K562 (cell line): ENCODE data around the gene CLHC1. TPM values are rescaled to one million over a fixed set of nuclear protein-coding genes. Genes with fewer than 3 reads are reported as not detected.

Experiments
- ATAC-seq: fragments of 200-7000 bp; cut with Tn5 transposase; 3 replicates; pipeline ENCODE4 v1.9.1; 2020; ENCODE audit warnings: moderate library complexity
- BruUV-seq: library from RNA; stranded (reverse); fragments of 400-500 nt; replicated peaks from 2 replicates; lab custom pipeline; 2021; lab: Mats Ljungman, UMichigan
- CTCF ChIA-PET: fragments of 300-600 bp; formaldehyde crosslinking; extraction: SDS; loops from one replicate; lab custom pipeline; 2021; ENCODE audit warnings: low intra/inter-chr PET ratio; lab: Yijun Ruan, JAX
- POLR2A ChIA-PET: fragments of 300-600, 350-650 bp; sonication (Branson Sonifier 250); formaldehyde crosslinking; extraction: SDS; loops from one replicate; lab custom pipeline; 2021; ENCODE audit warnings: antibody characterized with exemption, inconsistent platforms; lab: Yijun Ruan, JAX
- DNase-seq, 4 experiments: peaks; one replicate each; pipeline versions ENCODE4 v3.0.0 to v3.0.0-alpha.2; 2011 to 2018; ENCODE audit warnings: low spot score in 3 of 4, mixed read lengths in 3 of 4; ENCODE audit errors: extremely low read depth in 1 of 4
- FAIRE-seq: peaks from 2 replicates; lab custom pipeline; 2011; peaks lifted over from hg19 to GRCh38; lab: Jason Lieb, UNC
- H2AFZ ChIP-seq: 2 replicates; pipeline ENCODE4 v1.6.0; 2011; ENCODE audit warnings: low read depth, low read length, control low read depth, inconsistent platforms
- H3K27ac ChIP-seq: fragments of 200-600 bp; 3 replicates; pipeline ENCODE4 v1.8.0; 2011; ENCODE audit warnings: low read depth, mild to moderate bottlenecking, control low read depth, inconsistent platforms, low read length, moderate library complexity, mixed read lengths; ENCODE audit errors: extremely low read depth
- H3K27me3 ChIP-seq, 2 experiments: fragments of 300-600 bp in 1 of 2; 2 replicates in 1 of 2; 3 replicates in 1 of 2; pipeline versions ENCODE4 v1.6.0 to v1.8.0; 2011; ENCODE audit warnings: inconsistent platforms in 2 of 2, low read length in 2 of 2, mild to moderate bottlenecking in 1 of 2, mixed read lengths in 1 of 2, moderate library complexity in 1 of 2; ENCODE audit not compliant: control insufficient read depth in 2 of 2, insufficient read depth in 2 of 2
- H3K36me3 ChIP-seq: fragments of 300-600 bp; 3 replicates; pipeline ENCODE4 v1.8.0; 2011; ENCODE audit warnings: mild to moderate bottlenecking, low read length, inconsistent platforms; ENCODE audit not compliant: control insufficient read depth, insufficient read depth
- H3K4me1 ChIP-seq, 2 experiments: fragments of 200-600 bp in 1 of 2; replicated peaks in 1 of 2; 2 replicates in 1 of 2; 3 replicates in 1 of 2; pipeline versions ENCODE4 v1.5.1 to v1.8.0; 2011; ENCODE audit warnings: inconsistent platforms in 2 of 2, low read length in 2 of 2, mild to moderate bottlenecking in 1 of 2, mixed read lengths in 1 of 2, moderate library complexity in 1 of 2; ENCODE audit not compliant: control insufficient read depth in 2 of 2, insufficient read depth in 2 of 2
- H3K4me2 ChIP-seq: 2 replicates; pipeline ENCODE4 v1.6.1; 2011; ENCODE audit warnings: low read length, control low read depth, inconsistent platforms, mixed read lengths; ENCODE audit not compliant: insufficient read depth
- H3K4me3 ChIP-seq: fragments of 200-600 bp; sonication (generic), shearing (Covaris generic); 2 replicates; pipeline ENCODE4 v1.5.1; 2016; ENCODE audit warnings: control low read depth, inconsistent platforms
- H3K79me2 ChIP-seq: fragments of 200-600 bp; 3 replicates; pipeline ENCODE4 v1.8.0; 2011; ENCODE audit warnings: low read length, inconsistent platforms; ENCODE audit not compliant: control insufficient read depth, insufficient read depth
- H3K9ac ChIP-seq, 2 experiments: 2 replicates each; pipeline versions ENCODE4 v1.6.0 to v1.6.1; 2011; ENCODE audit warnings: low read depth in 2 of 2, low read length in 2 of 2, control low read depth in 1 of 2, inconsistent platforms in 1 of 2, mild to moderate bottlenecking in 1 of 2, mixed read lengths in 1 of 2; ENCODE audit not compliant: insufficient read depth in 1 of 2
- H3K9me1 ChIP-seq: one replicate; pipeline ENCODE4 v1.6.0; 2011; ENCODE audit warnings: inconsistent platforms, mild to moderate bottlenecking, low read length, moderate library complexity; ENCODE audit not compliant: control insufficient read depth, insufficient read depth
- H3K9me3 ChIP-seq: replicated peaks from 2 replicates; pipeline ENCODE4 v1.5.1; 2011; ENCODE audit warnings: low read depth, low read length, inconsistent platforms; ENCODE audit not compliant: control insufficient read depth, insufficient read depth
- H4K20me1 ChIP-seq: replicated peaks from 2 replicates; pipeline ENCODE4 v1.6.1; 2011; ENCODE audit warnings: low read length, inconsistent platforms, mixed read lengths; ENCODE audit not compliant: control insufficient read depth, insufficient read depth
- CEBPZ ChIP-seq: fragments of 150-350 bp; IDR thresholded peaks from 2 replicates; pipeline ENCODE4 v1.6.1; 2014; ENCODE audit warnings: low read depth, mild to moderate bottlenecking, low read length, borderline replicate concordance
- SRSF1 ChIP-seq: fragments of 200-400 bp; formaldehyde crosslinking; IDR thresholded peaks from 2 replicates; pipeline ENCODE4 v1.6.1; 2017; ENCODE audit warnings: mild to moderate bottlenecking, low read depth, low read length, moderate library complexity
- WGBS: fragments of 100-300 bp; shearing (Covaris generic); methylation state at CpG from one replicate; pipeline ENCODE4 v1.1.6; 2016; ENCODE audit warnings: low coverage, mixed read lengths; ENCODE audit not compliant: insufficient coverage; ENCODE audit errors: missing lambda C conversion rate; 5-methylcytosine and 5-hydroxymethylcytosine counted together
- in situ Hi-C: fragments of 300-500 bp; cut with MboI; formaldehyde crosslinking; loops from 4 replicates; pipeline ENCODE4 v1.15.0; 2018; ENCODE audit warnings: inconsistent platforms, mixed read lengths
- intact Hi-C: fragments of 100-400 bp; cut with micrococcal nuclease; formaldehyde crosslinking; loops from 2 replicates; pipeline ENCODE4 v1.14.2; 2022
- polyA plus RNA-seq, 8 experiments: library from polyadenylated mRNA; depleted of rRNA in 4 of 8; stranded (reverse) in 5 of 8; unstranded in 3 of 8; fragments of >200 nt; fragmentation: Nextera tagmentation in 2 of 8; fragmentation: Illumina TruSeq in 1 of 8; extraction: Ambion mirVana in 2 of 8; extraction: Trizol in 1 of 8; gene quantifications; 2 replicates each; pipeline versions ENCODE4 v1.2.1 to v1.2.3, GENCODE V29; 2011 to 2014; ENCODE audit warnings: inconsistent platforms in 1 of 8, missing spikeins in 1 of 8
- total RNA-seq, 7 experiments: library from RNA; depleted of rRNA in 6 of 7; stranded (reverse); fragments of >200 nt in 6 of 7; fragmentation: Illumina TruSeq in 2 of 7; extraction: Trizol in 2 of 7; gene quantifications; 2 replicates each; pipeline versions ENCODE4 v1.2.1 to v1.2.3, GENCODE V29; 2011 to 2021; ENCODE audit warnings: low replicate concordance in 1 of 7

CLHC1 gene
- total and polyA plus RNA-seq, 9 of the 15 experiments (the other 6 are each of a cell fraction or from before 2014, with no cell fraction given) = 3.7 to 14.3 (median 8.6) TPM

- ChIA-PET CTCF (no interaction called here), POLR2A (interaction anchor here (0.6 to 2.0 kb wide), 5 partner anchors 23 to 1201 kb away, joined by 3 to 14 read pairs (median 6); partner anchors contain the start of gene RTN4)
- no peaks in the 10 kb centered on the region; a peak in 1 of 5 replicates for H3K4me1 ChIP-seq
- intact Hi-C loops (loop anchor here (2.0 kb wide), 1 partner anchor 411 kb away; no protein-coding TSS in a partner anchor), in situ Hi-C loops (loop anchor here (5.0 kb wide), 1 partner anchor 126 kb away; no protein-coding TSS in a partner anchor)
- H3K27me3 ChIP-seq = no peaks in the 10 kb centered on the region
- H3K36me3 ChIP-seq = no peaks in the 10 kb centered on the region
- H3K9ac ChIP-seq = no peak overlapping the region
- no peaks in the 10 kb centered on the region for H3K9me1 ChIP-seq
- no TSS peak for BruUV-seq
- H3K9me3 ChIP-seq = no peaks in the 10 kb centered on the region
- H2AFZ ChIP-seq = no peak overlapping the region
- no peak for TF ChIP-seq CEBPZ
- no peak for TF ChIP-seq SRSF1
- ATAC-seq (no peak; the same call in 2 of the 3 replicates), FAIRE-seq (no peak), DNase-seq (no peak)
- H4K20me1 ChIP-seq = no peaks in the 10 kb centered on the region
- no peak overlapping the region for H3K4me2 ChIP-seq
- no peak overlapping the region for H3K27ac ChIP-seq
- no peak overlapping the region for H3K4me3 ChIP-seq
- H3K79me2 ChIP-seq = no peaks in the 10 kb centered on the region
- WGBS = 58% methylated on average over 2 of the region's 2 CpGs
Measured at GRCh38 chr2:55173438-55174054, 58.5 kb downstream of the CLHC1 start.
